ENCODE data around the gene KSR1. TPM values are rescaled to one million over a fixed set of nuclear protein-coding genes. Genes with fewer than 3 reads are reported as not detected.

KSR1 gene
- total and polyA plus RNA-seq, 2 donors = 22.7 to 27.3 TPM

- no peak overlapping the region for H3K27ac ChIP-seq (ENCODE audit: low read depth)
- no peaks in the 10 kb centered on the region for H3K36me3 ChIP-seq (ENCODE audit: insufficient read depth)
- DNase-seq (ENCODE audit: extremely low spot score) = no peak
- no peaks in the 10 kb centered on the region for H3K4me1 ChIP-seq (ENCODE audit: insufficient read depth)
- 76% methylated on average over 15 of the region's 15 CpGs for WGBS
- no peak overlapping the region for H3K4me3 ChIP-seq (ENCODE audit: low read depth, low read length)
These were observed 48.1 kb downstream of the KSR1 start for GRCh38 chr17:27504188-27504995.

GRCh38 chr17:27506348-27507218 is 50.3 kb downstream of the KSR1 start:
- H3K27ac ChIP-seq (ENCODE audit: low read depth) = no peak overlapping the region
- 85% methylated on average over 15 of the region's 15 CpGs for WGBS
- no peak for DNase-seq (ENCODE audit: extremely low spot score)
- H3K4me3 ChIP-seq (ENCODE audit: low read depth, low read length) = no peak overlapping the region
- no peaks in the 10 kb centered on the region for H3K4me1 ChIP-seq (ENCODE audit: insufficient read depth)
- no peaks in the 10 kb centered on the region for H3K36me3 ChIP-seq (ENCODE audit: insufficient read depth)

GRCh38 chr17:27511168-27511883 is 55.1 kb downstream of the KSR1 start:
- H3K4me1 ChIP-seq (ENCODE audit: insufficient read depth) = no peaks in the 10 kb centered on the region
- H3K27ac ChIP-seq (ENCODE audit: low read depth) = no peak overlapping the region
- no peak for DNase-seq (ENCODE audit: extremely low spot score)
- WGBS = 77% methylated on average over 10 of the region's 10 CpGs
- no peaks in the 10 kb centered on the region for H3K36me3 ChIP-seq (ENCODE audit: insufficient read depth)
- no peak overlapping the region for H3K4me3 ChIP-seq (ENCODE audit: low read depth, low read length)

GRCh38 chr17:27512031-27512430 is 55.8 kb downstream of the KSR1 start:
- H3K4me1 ChIP-seq (ENCODE audit: insufficient read depth) = no peaks in the 10 kb centered on the region
- H3K27ac ChIP-seq (ENCODE audit: low read depth) = no peak overlapping the region
- WGBS = 34% methylated on average over 2 of the region's 2 CpGs

GRCh38 chr17:27512511-27513346 is 56.5 kb downstream of the KSR1 start:
- WGBS = 50% methylated on average over 15 of the region's 15 CpGs
- no peaks in the 10 kb centered on the region for H3K36me3 ChIP-seq (ENCODE audit: insufficient read depth)
- no peak overlapping the region for H3K4me3 ChIP-seq (ENCODE audit: low read depth, low read length)
- no peaks in the 10 kb centered on the region for H3K4me1 ChIP-seq (ENCODE audit: insufficient read depth)
- no peak for DNase-seq (ENCODE audit: extremely low spot score)
- H3K27ac ChIP-seq (ENCODE audit: low read depth) = no peak overlapping the region

More at GRCh38 chr17:27512031-27512430, 55.8 kb downstream of the KSR1 start:
- no peak for DNase-seq (ENCODE audit: extremely low spot score)
- Histone ChIP-seq H3K36me3 (ENCODE audit: insufficient read depth) (no peaks in the 10 kb centered on the region), H3K4me3 (ENCODE audit: low read depth, low read length) (no peak overlapping the region)

GRCh38 chr17:27513849-27514248 is 57.6 kb downstream of the KSR1 start:
- Histone ChIP-seq H3K4me3 (ENCODE audit: low read depth, low read length) (no peak overlapping the region), H3K36me3 (ENCODE audit: insufficient read depth) (no peaks in the 10 kb centered on the region), H3K4me1 (ENCODE audit: insufficient read depth) (no peaks in the 10 kb centered on the region), H3K27ac (ENCODE audit: low read depth) (no peak overlapping the region)
- WGBS = 76% methylated on average over 8 of the region's 8 CpGs
- DNase-seq (ENCODE audit: extremely low spot score) = no peak

- no peak for DNase-seq (ENCODE audit: extremely low spot score)
- 91% methylated on average over 7 of the region's 7 CpGs for WGBS
- Histone ChIP-seq H3K4me1 (ENCODE audit: insufficient read depth) (no peaks in the 10 kb centered on the region), H3K4me3 (ENCODE audit: low read depth, low read length) (no peak overlapping the region), H3K27ac (ENCODE audit: low read depth) (no peak overlapping the region), H3K36me3 (ENCODE audit: insufficient read depth) (no peaks in the 10 kb centered on the region)
These were observed 58.6 kb downstream of the KSR1 start for GRCh38 chr17:27514595-27515413.

- DNase-seq (ENCODE audit: extremely low spot score) = no peak
- Histone ChIP-seq H3K4me3 (ENCODE audit: low read depth, low read length) (no peak overlapping the region), H3K36me3 (ENCODE audit: insufficient read depth) (no peaks in the 10 kb centered on the region), H3K4me1 (ENCODE audit: insufficient read depth) (peaks cover 1% of the 10 kb centered on the region), H3K27ac (ENCODE audit: low read depth) (no peak overlapping the region)
- 98% methylated on average over 3 of the region's 3 CpGs for WGBS
These were observed 61.8 kb downstream of the KSR1 start for GRCh38 chr17:27518048-27518447.

GRCh38 chr17:27518545-27519521 is 62.6 kb downstream of the KSR1 start:
- H3K4me3 ChIP-seq (ENCODE audit: low read depth, low read length) = no peak overlapping the region
- WGBS = 77% methylated on average over 13 of the region's 13 CpGs
- H3K4me1 ChIP-seq (ENCODE audit: insufficient read depth) = peaks cover 1% of the 10 kb centered on the region
- DNase-seq (ENCODE audit: extremely low spot score) = no peak
- no peak overlapping the region for H3K27ac ChIP-seq (ENCODE audit: low read depth)
- H3K36me3 ChIP-seq (ENCODE audit: insufficient read depth) = no peaks in the 10 kb centered on the region

GRCh38 chr17:27519550-27519949 is 63.3 kb downstream of the KSR1 start:
- no peak for DNase-seq (ENCODE audit: extremely low spot score)
- WGBS = 60% methylated on average over 4 of the region's 4 CpGs
- peaks cover 1% of the 10 kb centered on the region for H3K4me1 ChIP-seq (ENCODE audit: insufficient read depth)
- H3K36me3 ChIP-seq (ENCODE audit: insufficient read depth) = no peaks in the 10 kb centered on the region
- H3K27ac ChIP-seq (ENCODE audit: low read depth) = no peak overlapping the region
- H3K4me3 ChIP-seq (ENCODE audit: low read depth, low read length) = no peak overlapping the region

- Histone ChIP-seq H3K27ac (ENCODE audit: low read depth) (no peak overlapping the region), H3K36me3 (ENCODE audit: insufficient read depth) (no peaks in the 10 kb centered on the region), H3K4me3 (ENCODE audit: low read depth, low read length) (no peak overlapping the region), H3K4me1 (ENCODE audit: insufficient read depth) (peaks cover 1% of the 10 kb centered on the region)
- no peak for DNase-seq (ENCODE audit: extremely low spot score)
- 86% methylated on average over 16 of the region's 16 CpGs for WGBS
These were observed 64.4 kb downstream of the KSR1 start for GRCh38 chr17:27520491-27521185.
